HG03064 (cell line): ENCODE measurements around the gene RRAS2.

Source experiments
- ATAC-seq: cut with Tn5 transposase; IDR thresholded peaks from one replicate; pipeline ENCODE4 v1.9.1; 2021; ENCODE audit warnings: low read depth; ENCODE audit not compliant: unreplicated experiment

Gene RRAS2

GRCh38 chr11:14232652-14233051, 126.3 kb downstream of the RRAS2 start:
- ATAC-seq = no peak

GRCh38 chr11:14230407-14230806, 128.6 kb downstream of the RRAS2 start:
- no peak for ATAC-seq

GRCh38 chr11:14229472-14229871, 129.5 kb downstream of the RRAS2 start:
- no peak for ATAC-seq

GRCh38 chr11:14228356-14228755, 130.6 kb downstream of the RRAS2 start:
- no peak for ATAC-seq
